Measurements from ENCODE around the gene STYX.
"Not testable (repeated sequence)": the region's sequence is repeated elsewhere in the genome, so short reads cannot be mapped to it uniquely, and the experiment has no call there.

STYX gene

DNA sequence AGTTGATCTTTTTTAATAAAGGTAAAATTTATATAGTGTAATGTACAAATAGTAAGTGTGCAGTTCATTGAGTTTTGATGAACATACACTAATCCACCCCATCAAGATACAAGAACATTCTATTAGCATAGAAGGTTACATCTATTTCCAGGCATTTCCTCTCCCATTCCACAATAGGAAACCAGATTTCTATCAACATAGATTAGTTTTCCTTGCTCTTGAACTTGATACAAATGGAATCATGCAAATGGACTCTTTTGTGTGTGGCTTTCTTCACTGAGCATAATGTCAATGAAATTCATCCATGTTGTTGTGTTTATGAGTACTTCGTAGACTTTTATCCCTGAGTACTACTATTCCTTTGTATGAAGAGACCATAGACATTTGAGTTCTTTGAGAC lies 10.8 kb downstream of the STYX start:
- no peak for TF ChIP-seq CTCF (IDR thresholded peaks at IDR 0.05; ENCODE audit: borderline replicate concordance, control extremely low read depth, extremely low read depth, insufficient read depth, missing control alignments)

GRCh38 chr14:52741865-52742264 lies 11.9 kb downstream of the STYX start:
- in situ Hi-C loops (cut with MboI; ENCODE audit: low sequenced_read_pairs, unreplicated experiment) = no loop called here
- peak; percentile 11 for DNase-seq (ENCODE audit: low spot score)
- no peak for TF ChIP-seq CTCF (IDR thresholded peaks at IDR 0.05; ENCODE audit: borderline replicate concordance, control extremely low read depth, extremely low read depth, insufficient read depth, missing control alignments)

More for the DNA sequence above, 10.8 kb downstream of the STYX start:
- no peak for DNase-seq (ENCODE audit: low spot score)
- in situ Hi-C loops (cut with MboI; ENCODE audit: low sequenced_read_pairs, unreplicated experiment) = no loop called here

- in situ Hi-C loops (cut with MboI; ENCODE audit: low sequenced_read_pairs, unreplicated experiment) = no loop called here
Observed at GRCh38 chr14:52748647-52749292, 18.8 kb downstream of the STYX start.

GRCh38 chr14:52755607-52756316 lies 25.8 kb downstream of the STYX start:
- in situ Hi-C loops (cut with MboI; ENCODE audit: low sequenced_read_pairs, unreplicated experiment) = no loop called here
- DNase-seq (ENCODE audit: low spot score) = no peak
- TF ChIP-seq CTCF (IDR thresholded peaks at IDR 0.05; ENCODE audit: borderline replicate concordance, control extremely low read depth, extremely low read depth, insufficient read depth, missing control alignments) = no peak

More at GRCh38 chr14:52748647-52749292, 18.8 kb downstream of the STYX start:
- TF ChIP-seq CTCF (IDR thresholded peaks at IDR 0.05; ENCODE audit: borderline replicate concordance, control extremely low read depth, extremely low read depth, insufficient read depth, missing control alignments) = no peak
- no peak for DNase-seq (ENCODE audit: low spot score)

- in situ Hi-C loops (cut with MboI; ENCODE audit: low sequenced_read_pairs, unreplicated experiment) = no loop called here
- TF ChIP-seq CTCF (IDR thresholded peaks at IDR 0.05; ENCODE audit: borderline replicate concordance, control extremely low read depth, extremely low read depth, insufficient read depth, missing control alignments) = no peak
- no peak for DNase-seq (ENCODE audit: low spot score)
Observed at GRCh38 chr14:52759145-52759544, 29.2 kb downstream of the STYX start.

DNA sequence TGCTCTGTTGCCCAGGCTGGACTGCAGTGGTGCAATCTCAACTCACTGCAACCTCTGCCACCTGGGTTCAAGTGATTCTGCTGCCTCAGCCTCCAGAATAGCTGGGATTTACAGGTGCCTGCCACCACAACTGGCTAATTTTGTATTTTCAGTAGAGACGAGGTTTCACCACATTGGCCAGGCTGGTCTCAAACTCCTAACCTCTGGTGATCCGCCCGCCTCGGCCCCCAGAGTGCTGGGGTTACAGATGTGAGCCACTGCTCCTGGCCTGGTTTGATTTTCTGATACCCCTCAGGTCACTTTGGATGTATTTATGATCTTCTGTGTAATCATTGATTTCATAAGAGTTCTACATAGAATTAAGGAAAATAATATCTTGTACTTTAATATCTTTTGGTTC lies 33.0 kb downstream of the STYX start:
- DNase-seq (ENCODE audit: low spot score) = not testable (repeated sequence)

More for the DNA sequence above, 33.0 kb downstream of the STYX start:
- in situ Hi-C loops (cut with MboI; ENCODE audit: low sequenced_read_pairs, unreplicated experiment) = not testable (repeated sequence)
